Measurements from ENCODE around the gene XG. TPM values are rescaled to one million over a fixed set of nuclear protein-coding genes. Genes with fewer than 3 reads are reported as not detected.

XG gene
- total RNA-seq, 6 experiments from 2014 or later = 0.31 TPM; not detected in 5

- no peak overlapping the region for H3K4me3 ChIP-seq
- peaks cover 0 to 38% (median 7%) of the 10 kb centered on the region in 4 donors for H3K36me3 ChIP-seq
- H3K27me3 ChIP-seq = no peaks in the 10 kb centered on the region
- TF ChIP-seq POLR2A (IDR thresholded peaks at IDR 0.05) = no peak
- no peak for TF ChIP-seq CTCF (IDR thresholded peaks at IDR 0.05)
- no peaks in the 10 kb centered on the region for H3K9me3 ChIP-seq
- WGBS (ENCODE audit: insufficient coverage, low coverage, low lambda C conversion rate, missing lambda C conversion rate) = 71% methylated on average over 6 of the region's 6 CpGs
- H3K4me1 ChIP-seq = no peaks in the 10 kb centered on the region
- intact Hi-C loops (cut with DNase I) = no loop called here
- no peak overlapping the region for H3K27ac ChIP-seq
- DNase-seq (no peak), ATAC-seq (no peak)
Observed at GRCh38 chrX:2863646-2864045, 111.8 kb downstream of the XG start.

Other genes with a start within 250 kb of the XG start
- 100 to 1,000 TPM in 5 of 6 experiments, 10 to 100 TPM in 1; 88.5 to 139 (median 119) TPM for gene CD99, start 60.7 kb upstream of the XG start, total RNA-seq
- gene GYG2, start 76.9 kb downstream of the XG start, total RNA-seq = 10 to 100 TPM; 17.6 to 27.7 (median 21.3) TPM
- 10 to 100 TPM; 26.2 to 76.0 (median 34.2) TPM for gene ARSD, start 177.3 kb downstream of the XG start, total RNA-seq